Subcutaneous abdominal adipose tissue (tissue), 5 donors: ENCODE data around the gene ADCY3.

Experiments used
- H3K27ac ChIP-seq: one replicate; pipeline ENCODE4 v1.7.0; 2013; ENCODE audit warnings: low read depth, mild to moderate bottlenecking, inconsistent platforms, low read length, moderate library complexity
- H3K27me3 ChIP-seq, 5 donors: one replicate each; pipeline ENCODE4 v1.7.0; 2013; ENCODE audit warnings: low read length in 5 of 5, inconsistent platforms in 1 of 5; ENCODE audit not compliant: control insufficient read depth in 5 of 5, insufficient read depth in 4 of 5
- H3K36me3 ChIP-seq, 5 donors: one replicate each; pipeline ENCODE4 v1.7.0; 2013; ENCODE audit warnings: low read length in 5 of 5; ENCODE audit not compliant: control insufficient read depth in 5 of 5, insufficient read depth in 5 of 5
- H3K4me1 ChIP-seq, 5 donors: one replicate each; pipeline ENCODE4 v1.7.0; 2013; ENCODE audit warnings: low read length in 5 of 5, mild to moderate bottlenecking in 3 of 5, moderate library complexity in 1 of 5; ENCODE audit not compliant: control insufficient read depth in 5 of 5, insufficient read depth in 5 of 5
- H3K4me3 ChIP-seq, 5 donors: one replicate each; pipeline ENCODE4 v1.7.0; 2013; ENCODE audit warnings: low read length in 5 of 5, low read depth in 1 of 5
- H3K9ac ChIP-seq, 5 donors: one replicate each; pipeline ENCODE4 v1.7.0; 2013; ENCODE audit warnings: low read length in 5 of 5, mild to moderate bottlenecking in 4 of 5, moderate library complexity in 3 of 5
- H3K9me3 ChIP-seq, 5 donors: one replicate each; pipeline ENCODE4 v1.7.0; 2013; ENCODE audit warnings: low read length in 5 of 5; ENCODE audit not compliant: control insufficient read depth in 5 of 5
- donor health status: healthy.
- donor health status: healthy.
- donor health status: healthy.
- donor health status: healthy.
- donor health status: healthy.

Gene ADCY3

DNA sequence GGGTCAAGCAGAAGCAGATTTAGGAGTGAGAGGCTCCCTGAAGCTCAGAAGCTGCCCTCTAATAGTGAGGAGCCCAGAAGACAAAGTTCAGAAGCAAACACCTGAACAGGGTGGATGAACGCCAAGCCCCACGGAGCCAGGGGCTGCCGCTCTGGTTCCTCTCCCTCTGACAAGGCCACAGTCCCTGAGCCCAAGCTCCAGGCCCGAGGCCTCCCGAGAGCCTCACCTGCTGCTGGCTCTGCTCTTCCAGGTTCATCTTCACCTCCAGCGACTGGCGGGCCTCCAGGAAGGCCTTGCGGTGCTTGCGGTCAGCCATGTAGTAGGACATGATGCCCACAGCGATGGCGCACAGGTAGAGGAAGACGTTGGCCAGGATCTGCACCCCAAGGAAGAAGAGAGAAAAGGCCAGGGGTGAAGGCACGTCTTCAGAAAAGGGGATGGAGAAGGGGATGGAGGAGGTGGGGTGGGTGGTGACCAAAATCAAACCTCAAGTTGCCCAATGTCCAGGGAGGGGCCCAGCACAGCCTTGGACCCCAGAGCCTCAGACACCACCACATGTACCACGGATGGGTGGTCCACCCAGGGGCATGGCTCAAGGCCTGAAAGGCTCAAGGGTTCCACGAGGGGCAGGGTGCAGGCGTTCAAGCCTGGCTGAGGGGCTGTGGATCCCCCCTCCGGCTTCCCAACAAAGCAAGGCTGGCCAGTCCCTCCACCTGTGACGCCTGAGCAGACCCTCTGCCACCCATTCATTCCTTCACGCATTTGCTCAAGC lies 47.5 kb downstream of the ADCY3 start:
- no peaks in the 10 kb centered on the region for H3K27me3 ChIP-seq
- no peaks in the 10 kb centered on the region for H3K9me3 ChIP-seq
- H3K4me1 ChIP-seq = peaks cover 5 to 31% (median 20%) of the 10 kb centered on the region in 5 donors
- H3K36me3 ChIP-seq = peaks cover 0 to 5% (median 0%) of the 10 kb centered on the region in 5 donors
- no peak overlapping the region for H3K9ac ChIP-seq
- H3K4me3 ChIP-seq = no peak overlapping the region
- H3K27ac ChIP-seq = no peak overlapping the region

DNA sequence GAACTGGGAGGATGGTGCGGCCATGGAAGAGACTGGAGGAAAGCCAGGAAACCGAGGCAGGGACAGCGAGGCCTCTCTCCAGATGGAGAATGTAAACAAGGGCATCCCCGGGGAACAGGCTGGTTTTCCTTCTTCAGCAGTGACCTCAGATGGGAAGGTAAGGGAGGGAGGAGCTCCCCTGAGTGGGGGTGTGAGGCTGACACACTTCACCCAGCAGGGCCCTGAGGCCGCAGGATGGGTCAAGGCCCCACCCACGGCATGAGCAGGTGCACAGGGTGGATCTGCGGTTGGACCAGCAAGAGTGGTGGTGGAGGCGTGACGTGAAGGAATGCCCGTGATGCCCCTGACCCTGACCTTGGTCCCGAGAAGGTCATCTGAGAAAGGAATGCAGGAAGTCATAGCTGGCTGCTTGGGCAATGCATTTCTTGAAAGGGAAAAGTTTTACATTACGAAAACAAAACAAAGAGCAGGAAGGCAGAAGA lies 48.1 kb downstream of the ADCY3 start:
- H3K9me3 ChIP-seq = no peaks in the 10 kb centered on the region
- peaks cover 0 to 5% (median 0%) of the 10 kb centered on the region in 5 donors for H3K36me3 ChIP-seq
- peaks cover 5 to 31% (median 20%) of the 10 kb centered on the region in 5 donors for H3K4me1 ChIP-seq
- H3K9ac ChIP-seq = peak overlapping the region in 1 of 5 donors; percentile 12
- H3K4me3 ChIP-seq = no peak overlapping the region
- H3K27ac ChIP-seq = no peak overlapping the region
- H3K27me3 ChIP-seq = no peaks in the 10 kb centered on the region

DNA sequence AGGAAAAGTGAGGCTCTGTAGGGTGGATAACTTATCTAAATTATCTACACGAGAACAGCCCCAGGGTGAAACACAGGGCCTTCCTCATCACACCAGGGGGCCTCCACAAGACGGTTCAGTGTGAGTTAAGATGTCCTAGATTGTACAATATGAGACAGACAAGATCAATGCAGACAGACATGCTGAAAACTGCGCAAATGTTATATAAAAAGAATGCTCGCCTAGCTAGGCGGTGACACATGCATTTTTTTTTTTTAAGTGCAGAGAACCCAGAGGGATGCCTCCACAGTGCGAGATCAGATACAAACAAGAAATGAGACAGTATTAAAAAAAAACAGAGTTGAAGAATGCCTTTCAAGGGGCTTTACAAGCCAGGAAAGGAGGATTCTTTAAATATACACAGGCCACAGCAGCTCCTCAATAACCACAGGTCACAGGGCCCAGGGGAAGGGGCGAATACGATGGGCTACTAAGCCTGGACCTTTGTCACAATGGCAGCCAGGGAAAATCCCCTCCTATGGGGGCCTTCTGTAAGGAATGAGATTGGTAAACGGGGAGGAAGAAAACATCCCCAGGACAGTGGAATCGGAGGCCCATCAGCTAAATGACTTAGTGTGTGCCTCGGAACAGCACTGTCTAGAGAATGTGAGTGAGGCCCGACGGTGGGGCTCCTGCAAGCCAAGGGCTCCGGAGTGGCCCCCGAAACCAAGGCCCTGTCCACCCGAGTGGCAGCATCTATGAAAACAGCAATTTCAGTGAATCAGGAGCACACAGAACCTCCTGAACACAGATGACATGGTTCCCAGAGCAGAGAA lies 48.9 kb downstream of the ADCY3 start:
- peaks cover 5 to 31% (median 20%) of the 10 kb centered on the region in 5 donors for H3K4me1 ChIP-seq
- H3K36me3 ChIP-seq = peaks cover 0 to 5% (median 0%) of the 10 kb centered on the region in 5 donors
- H3K27me3 ChIP-seq = no peaks in the 10 kb centered on the region
- no peak overlapping the region for H3K9ac ChIP-seq
- H3K4me3 ChIP-seq = no peak overlapping the region
- H3K27ac ChIP-seq = no peak overlapping the region
- no peaks in the 10 kb centered on the region for H3K9me3 ChIP-seq

DNA sequence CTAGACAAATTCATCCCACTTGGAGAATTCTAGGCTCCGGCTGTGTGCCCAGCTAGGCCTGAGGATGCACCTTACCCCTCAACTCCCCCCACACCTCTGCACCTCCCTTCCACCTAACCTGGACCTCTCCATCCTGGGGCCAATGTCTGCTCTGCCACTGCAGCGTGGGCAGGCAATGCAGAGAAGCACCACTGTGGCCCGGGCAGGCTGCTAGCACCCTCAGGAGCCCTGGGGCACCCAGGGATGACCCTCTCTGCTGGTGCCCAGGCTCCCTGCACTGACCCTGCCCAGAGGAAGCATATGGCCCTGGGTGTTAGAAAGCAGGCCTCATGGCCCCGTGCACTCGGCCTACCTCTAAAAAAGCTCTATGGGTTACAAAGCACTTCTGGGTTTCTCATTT lies 49.6 kb downstream of the ADCY3 start:
- no peak overlapping the region for H3K27ac ChIP-seq
- no peak overlapping the region for H3K9ac ChIP-seq

GRCh38 chr2:24866946-24867345 lies 53.1 kb downstream of the ADCY3 start:
- H3K4me1 ChIP-seq = peaks cover 0 to 9% (median 5%) of the 10 kb centered on the region in 5 donors
- no peak overlapping the region for H3K4me3 ChIP-seq
- H3K27ac ChIP-seq = no peak overlapping the region
- H3K27me3 ChIP-seq = no peaks in the 10 kb centered on the region
- no peak overlapping the region for H3K9ac ChIP-seq
- H3K9me3 ChIP-seq = no peaks in the 10 kb centered on the region
- peaks cover 0 to 3% (median 0%) of the 10 kb centered on the region in 5 donors for H3K36me3 ChIP-seq

More for the DNA sequence above, 49.6 kb downstream of the ADCY3 start:
- H3K4me3 ChIP-seq = no peak overlapping the region
- H3K9me3 ChIP-seq = no peaks in the 10 kb centered on the region
- H3K36me3 ChIP-seq = peaks cover 0 to 5% (median 0%) of the 10 kb centered on the region in 5 donors
- H3K27me3 ChIP-seq = no peaks in the 10 kb centered on the region
- H3K4me1 ChIP-seq = peaks cover 5 to 31% (median 20%) of the 10 kb centered on the region in 5 donors

DNA sequence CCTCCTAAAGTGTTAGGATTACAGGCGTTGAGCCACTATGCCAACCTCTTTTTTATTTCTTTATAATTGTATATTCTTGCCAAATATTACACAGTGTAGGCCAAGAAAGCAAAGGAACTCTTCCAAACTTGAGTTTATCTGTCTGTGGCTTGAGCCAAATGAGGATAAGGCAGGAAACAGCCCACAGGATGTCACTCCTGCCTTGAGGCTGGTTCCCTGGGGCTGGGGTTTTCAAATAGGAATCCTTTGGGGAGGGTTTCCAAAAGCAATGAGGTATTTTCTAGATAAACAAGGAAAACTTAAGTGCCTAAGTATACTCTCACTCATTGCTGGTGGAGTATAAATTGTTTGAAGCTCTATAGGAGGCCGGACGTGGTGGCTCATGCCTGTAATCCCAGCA lies 56.4 kb downstream of the ADCY3 start:
- Histone ChIP-seq H3K9ac (no peak overlapping the region), H3K4me3 (no peak overlapping the region), H3K27me3 (no peaks in the 10 kb centered on the region), H3K4me1 (peaks cover 0 to 28% (median 14%) of the 10 kb centered on the region in 5 donors), H3K36me3 (no peaks in the 10 kb centered on the region), H3K9me3 (no peaks in the 10 kb centered on the region), H3K27ac (peak overlapping the region; percentile 7)

GRCh38 chr2:24861500-24861899 lies 58.5 kb downstream of the ADCY3 start:
- no peaks in the 10 kb centered on the region for H3K27me3 ChIP-seq
- peak overlapping the region; percentile 65 for H3K27ac ChIP-seq
- no peak overlapping the region for H3K4me3 ChIP-seq
- peaks cover 4 to 36% (median 21%) of the 10 kb centered on the region in 5 donors for H3K4me1 ChIP-seq
- H3K9me3 ChIP-seq = no peaks in the 10 kb centered on the region
- no peak overlapping the region for H3K9ac ChIP-seq
- H3K36me3 ChIP-seq = no peaks in the 10 kb centered on the region

GRCh38 chr2:24860631-24861030 lies 59.4 kb downstream of the ADCY3 start:
- Histone ChIP-seq H3K27ac (no peak overlapping the region), H3K27me3 (no peaks in the 10 kb centered on the region), H3K9me3 (no peaks in the 10 kb centered on the region), H3K36me3 (no peaks in the 10 kb centered on the region), H3K4me3 (no peak overlapping the region), H3K4me1 (peaks cover 4 to 45% (median 28%) of the 10 kb centered on the region in 5 donors), H3K9ac (no peak overlapping the region)

DNA sequence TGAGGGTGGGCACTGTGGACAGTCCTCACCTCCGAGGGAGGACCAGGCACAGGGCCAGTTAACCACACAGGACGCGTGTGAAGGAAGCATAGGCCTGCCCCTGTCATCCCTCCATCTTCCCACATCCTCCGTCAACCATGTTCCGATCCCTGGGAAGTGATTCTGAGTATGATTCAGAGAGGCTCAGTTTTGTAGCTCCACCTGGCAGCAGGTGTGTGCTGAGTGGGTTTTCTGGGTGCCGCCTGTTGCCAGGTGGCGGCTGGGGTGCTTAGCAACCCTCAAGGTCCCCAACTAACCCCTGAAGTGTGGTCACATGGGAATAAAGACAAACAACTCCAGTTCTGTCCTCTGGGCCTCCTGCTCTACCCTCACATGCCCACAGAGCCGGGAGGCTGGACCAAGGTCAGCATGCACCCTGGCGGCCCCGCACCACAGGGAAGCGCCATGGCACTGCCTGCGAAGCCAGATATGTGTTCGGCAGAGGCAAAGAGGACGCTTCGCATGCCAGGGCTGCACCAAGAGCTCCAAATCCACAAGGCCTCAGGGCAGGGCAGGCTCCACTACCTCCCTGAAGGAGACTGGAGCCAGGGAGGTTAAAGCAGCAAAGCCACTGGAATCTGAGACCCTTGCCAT lies 60.0 kb downstream of the ADCY3 start:
- H3K27ac ChIP-seq = no peak overlapping the region
- peaks cover 4 to 51% (median 33%) of the 10 kb centered on the region in 5 donors for H3K4me1 ChIP-seq

More for the DNA sequence above, 60.0 kb downstream of the ADCY3 start:
- Histone ChIP-seq H3K9ac (no peak overlapping the region), H3K27me3 (no peaks in the 10 kb centered on the region), H3K4me3 (no peak overlapping the region), H3K9me3 (no peaks in the 10 kb centered on the region), H3K36me3 (no peaks in the 10 kb centered on the region)
